ENCODE results near the gene MLN.
"Not testable (repeated sequence)": the region's sequence is repeated elsewhere in the genome, so short reads cannot be mapped to it uniquely, and the experiment has no call there.

MLN gene

DNA sequence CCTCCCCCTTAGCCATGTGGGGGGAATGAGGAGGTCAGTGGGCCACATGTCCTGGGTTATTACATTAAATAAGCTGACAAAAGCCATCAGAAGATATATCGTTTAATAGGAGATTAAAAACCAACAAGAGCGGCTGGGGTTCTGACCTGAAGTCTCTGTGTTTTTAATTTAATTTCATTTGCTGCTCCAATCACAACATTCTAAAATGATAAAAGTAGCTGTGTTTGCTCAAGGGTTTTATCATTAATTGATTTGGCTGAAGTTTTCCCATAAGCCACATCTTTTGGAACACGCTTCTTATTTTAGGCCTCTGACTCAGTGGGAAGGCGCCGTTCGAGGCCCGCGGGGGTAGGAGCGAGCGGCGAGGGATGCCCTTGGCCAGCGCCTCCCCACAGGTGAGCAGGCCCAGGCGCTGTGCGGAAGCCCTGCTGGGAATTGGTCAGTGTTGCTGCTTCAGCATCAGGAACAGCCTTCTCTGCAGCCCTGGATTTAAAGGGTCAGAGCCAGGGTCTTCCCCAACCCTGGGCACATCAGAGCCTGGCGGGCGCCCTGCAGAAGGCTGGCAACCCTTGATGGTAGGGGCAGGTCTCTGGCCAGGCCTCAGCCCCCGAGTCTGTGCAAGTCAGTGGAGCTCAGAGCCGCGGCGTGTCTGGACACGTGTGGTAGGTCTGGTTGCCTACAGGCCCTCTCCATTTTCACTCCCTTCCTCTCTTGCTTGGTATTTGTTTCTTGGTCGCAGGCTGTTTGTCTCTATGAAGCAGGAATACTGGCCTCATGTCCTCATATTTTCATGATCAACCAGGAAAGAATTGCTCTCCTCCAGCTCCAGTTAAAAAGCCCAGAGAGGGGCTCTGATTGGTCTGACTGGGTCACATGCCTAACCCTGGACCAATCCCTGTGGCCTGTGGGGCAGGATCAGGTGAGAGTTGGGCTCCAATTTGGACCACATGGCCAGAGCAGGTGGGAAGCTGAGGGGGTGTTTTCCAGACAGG, 30.9 kb upstream of the MLN start:
- FAIRE-seq: no peak

DNA sequence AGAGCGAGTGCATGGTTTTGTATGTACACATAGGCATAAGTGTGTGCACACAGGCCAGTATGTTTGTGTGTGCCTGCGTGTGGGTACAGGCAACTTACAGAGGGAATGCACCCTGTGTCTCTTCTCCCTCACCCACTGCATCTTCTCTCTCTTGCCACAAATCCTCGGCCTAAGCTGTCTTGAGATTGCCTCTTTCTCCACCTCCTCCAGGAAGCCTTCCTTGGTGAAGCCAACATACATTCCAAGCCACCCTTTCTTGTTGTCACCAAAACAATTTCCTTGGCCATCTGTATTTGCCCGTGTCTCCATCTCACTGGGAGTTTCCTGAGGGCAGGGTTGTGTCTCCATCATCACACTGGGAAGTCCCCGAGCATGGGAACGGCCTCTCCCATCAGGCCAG, 29.8 kb upstream of the MLN start:
- no peak for FAIRE-seq

DNA sequence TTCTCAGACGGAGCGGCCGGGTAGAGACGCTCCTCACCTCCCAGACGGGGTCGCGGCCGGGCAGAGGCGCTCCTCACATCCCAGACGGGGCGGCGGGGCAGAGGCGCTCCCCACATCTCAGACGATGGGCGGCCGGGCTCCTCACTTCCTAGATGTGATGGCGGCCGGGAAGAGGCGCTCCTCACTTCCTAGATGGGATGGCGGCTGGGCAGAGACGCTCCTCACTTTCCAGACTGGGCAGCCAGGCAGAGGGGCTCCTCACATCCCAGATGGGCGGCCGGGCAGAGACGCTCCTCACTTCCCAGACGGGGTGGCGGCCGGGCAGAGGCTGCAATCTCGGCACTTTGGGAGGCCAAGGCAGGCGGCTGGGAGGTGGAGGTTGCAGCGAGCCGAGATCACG, 29.0 kb upstream of the MLN start:
- FAIRE-seq: not testable (repeated sequence)

DNA sequence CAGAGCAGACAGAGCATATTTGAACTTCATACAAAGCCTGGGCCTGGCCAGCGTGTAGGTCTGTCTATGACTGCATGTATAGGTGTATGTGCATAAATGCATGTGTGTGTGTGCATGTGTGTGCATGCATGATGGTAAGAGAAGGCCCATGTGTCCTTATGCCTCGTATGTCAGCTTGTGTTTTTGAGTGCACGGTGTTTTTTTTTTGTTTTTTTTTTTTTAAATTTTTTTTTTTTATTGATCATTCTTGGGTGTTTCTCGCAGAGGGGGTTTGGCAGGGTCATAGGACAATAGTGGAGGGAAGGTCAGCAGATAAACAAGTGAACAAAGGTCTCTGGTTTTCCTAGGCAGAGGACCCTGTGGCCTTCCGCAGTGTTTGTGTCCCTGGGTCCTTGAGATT, 27.9 kb upstream of the MLN start:
- not testable (repeated sequence) for FAIRE-seq

DNA sequence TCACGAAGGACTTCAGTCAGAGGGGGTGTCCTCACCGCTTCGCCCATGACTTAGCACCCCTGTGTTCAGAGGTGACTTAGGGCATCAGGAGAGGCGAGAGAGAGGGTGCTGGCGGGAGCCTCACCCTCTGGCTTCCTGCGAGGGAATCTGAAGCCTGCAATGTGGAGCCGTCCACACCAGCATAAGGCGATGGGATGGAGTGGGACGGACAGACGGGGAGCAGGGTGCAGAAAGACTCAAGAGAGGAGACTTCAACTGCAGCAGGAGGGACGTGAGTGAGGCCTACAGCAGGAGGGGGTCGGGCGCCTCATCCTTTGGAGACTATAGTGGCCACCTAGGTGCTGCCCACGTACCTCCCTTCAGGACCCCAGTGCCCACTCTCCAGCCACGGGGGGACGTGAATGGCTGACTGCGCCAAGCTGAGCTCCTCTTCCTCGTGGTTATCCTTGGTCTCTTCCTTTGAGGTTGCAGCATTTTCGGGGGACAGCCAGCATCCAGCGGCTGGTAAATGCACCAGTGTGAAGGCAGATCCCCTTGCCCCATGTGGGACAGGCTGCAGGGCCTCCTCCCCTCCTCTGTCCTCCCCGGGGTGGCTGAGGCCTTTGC, 26.9 kb upstream of the MLN start:
- FAIRE-seq: no peak

DNA sequence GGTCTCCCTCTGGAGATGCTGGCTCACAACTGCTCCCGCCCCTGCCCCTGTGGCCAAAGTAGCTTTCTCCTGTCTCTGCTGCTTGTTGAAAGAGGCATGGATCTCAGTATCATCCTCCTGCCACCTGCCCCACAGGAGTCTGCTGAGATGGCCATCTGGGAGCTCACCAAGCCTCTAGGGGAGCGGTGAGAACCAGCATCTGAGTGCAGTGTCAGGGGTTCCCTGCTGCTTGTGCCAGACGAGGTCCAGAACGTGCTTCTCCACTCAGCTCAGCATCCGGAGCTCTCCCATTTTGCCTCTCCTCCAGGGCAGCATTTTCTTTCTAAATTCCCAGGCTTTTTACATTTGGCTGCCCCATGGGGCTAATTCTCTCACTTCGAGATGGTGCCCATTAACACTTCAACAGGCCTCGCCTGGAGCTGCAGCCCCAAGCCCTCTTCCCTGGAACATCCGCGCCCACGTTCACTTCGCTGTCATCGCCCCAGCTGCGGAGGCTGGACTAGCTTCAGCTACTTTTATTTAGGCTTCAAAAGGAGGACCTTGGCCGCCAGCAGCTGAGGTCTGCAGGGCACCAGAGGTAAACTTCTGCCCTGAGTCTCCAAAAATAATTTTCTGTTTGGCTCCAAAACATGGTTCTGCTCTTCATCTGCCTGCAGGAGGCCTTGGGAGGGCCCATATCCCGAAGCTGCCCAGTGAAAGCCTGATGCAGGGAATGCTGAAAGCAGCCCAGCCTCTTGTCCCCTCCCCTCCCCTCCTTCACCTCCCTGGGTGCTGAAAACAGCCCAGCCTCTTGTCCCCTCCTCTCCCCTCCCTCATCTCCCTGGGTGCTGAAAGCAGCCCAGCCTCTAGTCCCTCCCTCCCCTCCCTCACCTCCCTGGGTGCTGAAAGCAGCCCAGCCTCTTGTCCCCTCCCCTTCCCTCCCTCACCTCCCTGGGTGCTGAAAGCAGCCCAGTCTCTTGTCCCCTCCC, 25.2 kb upstream of the MLN start:
- FAIRE-seq: no peak

DNA sequence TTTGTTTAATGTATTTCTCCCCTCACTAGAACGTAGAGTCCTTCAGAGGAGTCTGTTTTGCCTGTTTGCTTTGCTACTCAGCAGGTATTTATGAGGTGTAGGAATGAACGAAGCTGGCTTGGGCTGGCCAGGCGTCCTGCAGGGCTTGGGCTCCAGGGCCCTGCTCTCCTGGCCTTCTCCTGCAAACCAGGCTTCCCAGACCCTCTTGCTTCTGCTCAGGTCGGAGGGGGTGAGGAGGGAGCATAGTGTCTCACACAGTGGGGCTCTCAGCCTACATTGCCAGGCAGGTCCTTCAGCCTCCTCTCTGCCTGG, 24.6 kb upstream of the MLN start:
- FAIRE-seq: no peak

DNA sequence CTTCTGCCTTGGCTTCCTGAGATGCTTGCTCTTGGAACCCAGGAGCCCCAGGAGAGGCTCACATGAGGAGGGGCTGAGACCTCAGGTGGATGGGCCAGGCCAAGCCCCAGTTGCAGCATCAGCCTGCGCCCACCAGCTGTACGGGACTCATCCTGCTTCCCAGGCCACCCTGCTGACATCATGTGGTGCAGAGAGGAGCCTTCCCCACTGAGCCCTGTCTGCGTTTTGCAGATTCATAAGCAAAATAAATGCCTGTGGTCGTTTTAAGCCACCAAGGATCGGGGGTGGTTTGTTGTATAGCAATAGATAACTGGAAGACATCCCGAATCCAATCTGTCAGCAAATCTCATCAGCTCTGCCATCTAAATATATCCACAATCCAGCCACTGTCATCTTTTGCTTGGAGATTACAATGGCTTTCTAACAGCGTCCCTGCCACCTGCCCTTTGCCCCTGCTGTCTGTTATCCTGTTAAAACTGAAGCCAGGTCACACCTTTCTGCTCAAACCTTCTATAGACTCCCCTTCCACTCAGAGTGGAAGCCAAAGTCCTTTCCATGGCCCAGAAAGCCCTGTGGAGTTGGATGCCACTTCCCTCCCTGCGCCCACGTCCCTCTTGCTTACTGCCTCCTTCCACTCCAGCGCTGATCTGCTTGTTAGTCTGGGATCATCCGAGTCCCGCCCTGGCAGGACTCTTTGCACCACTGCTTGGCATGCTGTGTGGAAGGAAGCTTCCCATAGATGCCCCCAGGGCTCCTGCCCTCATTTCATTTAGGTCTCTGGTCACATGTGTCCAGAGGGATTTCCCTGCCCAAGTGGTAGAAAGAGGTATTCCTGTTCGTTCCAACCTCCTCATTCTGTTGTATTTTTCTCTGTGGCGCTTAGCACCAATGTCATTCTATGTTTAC, 24.0 kb upstream of the MLN start:
- FAIRE-seq: no peak

DNA sequence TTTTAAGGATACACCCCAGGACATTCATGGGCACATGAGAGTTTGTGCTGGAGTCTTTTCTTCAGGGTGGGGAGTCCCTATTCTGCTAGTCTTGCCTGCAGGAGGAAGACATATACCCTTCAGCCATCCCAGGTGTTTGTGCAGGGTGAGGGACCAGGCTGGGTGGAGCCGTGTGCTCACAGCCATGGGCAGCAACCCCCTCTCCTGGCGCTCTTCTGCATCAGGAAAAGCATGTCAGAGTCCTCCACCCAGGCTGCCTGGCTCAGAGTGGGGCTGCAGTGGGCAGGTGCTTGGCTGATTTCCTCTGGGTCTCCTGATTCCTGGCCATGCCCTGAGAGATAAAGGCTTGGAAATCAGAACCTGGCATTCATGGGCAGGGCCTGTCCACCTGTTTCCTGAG, 22.7 kb upstream of the MLN start:
- FAIRE-seq: no peak

DNA sequence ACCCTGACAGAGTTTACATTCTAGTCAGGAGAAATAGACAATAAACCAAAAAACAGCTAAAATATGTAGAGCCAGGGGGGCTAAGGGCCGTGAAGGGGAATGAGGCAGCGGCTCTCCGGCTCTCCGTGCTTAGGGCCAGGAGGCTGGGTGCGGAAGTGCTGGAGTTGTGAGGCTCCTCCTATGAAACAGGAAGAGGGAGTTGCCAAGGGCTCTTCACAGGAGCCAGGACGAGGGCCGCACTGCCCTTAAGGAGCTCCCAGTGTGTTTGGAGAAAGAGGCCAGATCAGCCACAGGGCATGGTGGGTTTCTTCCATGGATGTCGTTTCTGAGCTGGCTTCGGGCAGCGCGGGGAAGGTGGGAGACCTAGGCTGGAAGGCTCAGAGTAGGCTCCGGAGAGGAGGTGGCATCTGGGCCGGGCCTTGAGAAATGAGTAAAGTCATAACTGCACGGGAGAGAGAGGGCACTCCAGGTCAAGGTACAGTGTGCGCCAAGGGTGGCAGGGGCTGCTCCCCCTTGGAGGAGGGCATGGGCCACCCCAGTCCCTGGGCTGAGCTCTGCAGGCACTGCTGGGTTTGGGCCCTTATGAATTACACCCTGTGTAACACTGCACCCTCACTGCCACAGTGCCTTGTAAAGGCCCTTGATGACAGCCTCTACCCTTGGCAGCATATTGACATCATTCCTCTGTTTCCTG, 20.8 kb upstream of the MLN start:
- no peak for FAIRE-seq

DNA sequence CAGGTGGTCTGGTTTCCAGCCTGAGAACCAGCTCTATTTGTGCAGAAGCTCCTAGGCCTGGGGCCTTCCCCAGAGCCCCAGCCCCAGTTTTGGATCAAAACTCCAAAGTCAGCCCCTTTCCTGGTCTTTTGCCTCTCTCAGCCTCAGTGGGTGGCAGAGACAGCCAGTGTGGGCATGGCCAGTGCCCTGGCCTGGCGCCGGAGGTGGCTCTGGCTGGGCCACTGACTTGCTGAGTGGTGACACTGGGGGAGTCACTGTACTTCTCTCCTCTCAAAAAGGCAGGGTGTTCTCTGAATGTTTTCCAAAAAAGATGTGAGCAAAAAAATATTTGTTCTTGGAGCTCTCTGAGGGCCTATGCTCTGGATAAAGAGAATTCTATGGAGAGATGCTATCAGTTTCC, 20.0 kb upstream of the MLN start:
- FAIRE-seq: no peak

DNA sequence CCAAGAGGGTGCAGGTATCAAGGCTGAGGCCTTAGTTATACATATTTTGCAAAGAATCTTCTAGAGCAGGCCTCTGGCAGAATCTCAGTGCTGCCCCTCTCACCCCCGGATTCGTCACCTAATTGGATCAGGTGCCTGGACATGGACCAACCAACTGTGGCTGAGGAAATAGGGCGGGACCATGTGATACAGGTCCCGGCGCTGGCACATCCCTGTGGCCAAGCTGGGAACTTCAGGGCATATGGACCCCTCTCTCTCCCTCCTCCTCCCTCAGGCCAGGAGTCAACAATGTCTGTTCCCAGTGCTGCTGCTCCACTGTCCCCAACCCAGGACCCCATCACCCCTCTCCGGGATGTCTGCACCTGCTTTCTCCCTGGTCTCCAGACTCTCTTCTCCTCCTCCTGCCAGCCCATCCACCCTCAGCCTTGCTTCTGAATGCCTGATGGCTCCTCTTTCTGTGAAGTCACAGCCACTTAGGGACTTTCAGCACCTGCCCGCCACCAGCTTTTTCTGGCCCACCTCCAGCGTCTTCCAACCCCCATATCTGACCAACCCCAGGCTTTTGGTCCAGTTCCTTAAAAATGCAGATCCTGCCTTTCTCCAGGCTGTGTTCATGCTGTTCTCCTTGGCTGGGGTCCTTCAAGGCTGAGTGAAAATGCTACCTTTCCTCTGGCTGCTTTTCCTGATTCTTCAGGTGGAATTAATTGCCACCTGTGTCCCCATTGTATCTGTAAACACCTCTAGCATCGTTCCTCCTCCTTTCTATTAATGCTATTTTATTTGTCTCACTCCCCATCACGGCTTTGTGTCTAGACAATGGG, 19.0 kb upstream of the MLN start:
- no peak for FAIRE-seq

DNA sequence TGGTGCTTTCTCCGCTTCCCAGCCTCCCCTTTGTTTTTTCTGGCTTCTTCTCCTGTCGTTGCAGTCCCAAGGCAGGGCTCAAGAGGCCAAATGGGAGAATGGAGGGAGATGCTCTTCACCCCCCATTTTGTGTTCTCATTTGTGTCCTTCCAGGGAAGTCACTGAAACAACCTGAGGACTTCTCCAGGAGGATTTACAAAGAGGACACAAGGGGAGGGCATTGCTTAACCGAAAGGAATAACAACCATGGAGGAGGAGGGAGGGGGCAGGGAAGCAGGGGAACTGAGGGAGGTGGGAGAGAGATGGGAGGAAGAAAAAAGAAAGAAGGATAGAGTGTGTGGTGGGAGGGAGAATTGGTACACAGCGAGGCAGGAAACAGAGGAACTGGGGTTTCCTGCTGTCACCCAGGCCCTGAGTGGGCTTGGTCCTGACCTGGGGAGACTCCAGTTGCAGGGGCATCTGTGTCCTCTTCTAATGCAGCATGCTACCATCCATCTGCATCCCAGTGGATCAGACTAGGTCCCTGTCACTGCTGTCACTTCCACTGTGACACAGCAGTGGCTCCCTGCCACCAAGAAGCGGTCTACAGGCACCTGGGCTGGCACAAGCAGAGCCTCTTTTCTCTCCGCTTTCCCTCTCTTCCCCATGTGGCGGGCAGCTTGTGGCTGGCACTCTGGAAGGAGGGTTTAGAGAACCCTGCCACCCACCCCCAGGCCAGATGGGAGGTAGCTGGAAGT, 17.1 kb upstream of the MLN start:
- FAIRE-seq: no peak

DNA sequence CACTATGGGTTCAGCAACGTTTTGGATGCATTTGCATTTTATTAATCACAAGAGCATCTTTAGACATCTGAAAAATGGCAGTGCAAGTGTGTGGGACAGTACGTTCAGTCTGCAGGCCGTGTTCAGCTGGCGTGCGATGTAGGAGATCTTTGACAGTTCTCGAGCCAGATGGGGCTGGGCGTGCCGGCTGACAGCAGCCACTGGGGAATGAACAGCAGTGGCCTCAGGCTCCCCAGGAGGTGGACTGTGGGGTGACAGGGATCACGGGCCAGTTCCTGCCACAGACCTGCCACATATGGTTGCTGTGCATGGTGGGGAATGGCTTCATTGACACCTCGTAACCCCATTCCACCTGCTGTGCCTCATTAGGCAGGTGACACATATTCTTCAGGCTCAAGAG, 16.4 kb upstream of the MLN start:
- no peak for FAIRE-seq

DNA sequence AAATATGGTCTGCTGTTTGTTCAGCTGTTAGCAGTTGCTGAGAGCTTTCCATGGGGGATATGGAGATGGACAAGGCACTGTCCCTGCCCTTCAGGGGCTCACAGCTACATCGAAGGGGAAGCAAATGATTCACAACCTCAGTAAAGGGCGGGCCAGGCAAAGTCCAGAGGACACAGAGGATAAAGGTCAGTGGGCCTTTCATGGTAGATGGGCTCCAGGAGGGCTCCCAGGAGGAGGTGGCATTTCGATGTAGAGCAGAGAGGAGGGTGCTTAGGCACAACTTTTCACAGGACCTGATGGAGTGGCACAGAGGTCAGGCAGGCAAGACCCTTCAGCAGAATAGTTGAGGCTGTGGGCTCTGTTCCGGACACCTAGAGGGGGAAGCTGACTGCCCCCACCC, 15.2 kb upstream of the MLN start:
- FAIRE-seq: no peak

DNA sequence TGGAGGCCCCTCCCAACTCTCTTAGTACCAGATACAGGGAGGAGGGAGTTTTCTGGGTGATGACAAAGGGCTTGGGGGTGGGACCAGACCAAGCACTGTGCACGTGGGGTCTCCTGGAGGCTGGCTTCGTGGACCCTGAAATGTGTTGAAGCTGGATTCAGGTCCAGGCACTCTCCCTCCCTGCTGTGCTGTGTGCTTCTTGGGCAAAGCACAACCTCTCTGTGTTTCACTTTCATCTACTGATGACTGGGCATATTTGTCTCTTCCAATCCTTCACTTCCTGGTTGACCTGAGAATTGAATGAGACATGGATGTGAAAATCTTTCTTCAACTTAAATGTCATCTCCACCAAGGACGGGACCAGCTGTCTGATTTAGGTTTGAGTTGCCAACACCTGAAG, 14.5 kb upstream of the MLN start:
- no peak for FAIRE-seq

DNA sequence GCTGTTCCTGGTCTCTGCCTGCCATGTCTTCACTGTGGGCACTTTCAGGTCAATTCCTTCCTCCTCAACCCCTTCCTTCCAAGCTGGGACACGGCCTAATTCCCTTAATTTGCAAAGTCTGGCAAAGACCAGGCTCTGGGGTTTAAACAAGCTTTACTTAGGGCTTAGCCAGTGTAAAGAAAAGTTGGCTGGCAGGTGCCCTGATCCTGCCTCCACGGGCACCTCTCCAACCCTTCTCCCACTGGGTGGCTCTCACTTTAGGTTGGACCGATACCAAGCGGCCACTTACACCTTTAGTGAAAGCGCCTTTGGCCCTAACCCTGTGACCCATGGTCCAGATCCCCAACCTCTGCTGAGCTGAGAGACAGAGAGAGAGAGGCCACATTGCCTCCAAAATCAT, 13.7 kb upstream of the MLN start:
- no peak for FAIRE-seq

DNA sequence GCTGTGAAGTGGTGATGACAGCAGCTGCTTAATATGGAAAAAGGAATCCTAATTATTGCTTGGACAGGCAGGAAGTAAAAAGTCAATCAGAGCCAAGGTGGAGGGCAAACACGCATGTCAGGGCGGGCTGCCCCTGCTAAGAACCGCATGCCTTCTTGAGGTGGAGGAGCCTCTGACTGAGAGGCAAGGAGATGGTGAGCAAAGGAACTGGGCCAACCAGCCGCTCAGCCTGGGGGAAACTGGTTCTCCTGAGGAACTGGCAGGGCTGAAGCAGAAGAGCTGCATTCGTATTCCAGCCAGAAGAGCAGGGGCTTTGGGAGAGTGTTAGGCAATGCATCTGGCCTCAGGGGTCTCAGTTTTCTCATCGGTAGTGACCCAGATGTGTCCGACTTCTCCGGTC, 13.1 kb upstream of the MLN start:
- FAIRE-seq: no peak

DNA sequence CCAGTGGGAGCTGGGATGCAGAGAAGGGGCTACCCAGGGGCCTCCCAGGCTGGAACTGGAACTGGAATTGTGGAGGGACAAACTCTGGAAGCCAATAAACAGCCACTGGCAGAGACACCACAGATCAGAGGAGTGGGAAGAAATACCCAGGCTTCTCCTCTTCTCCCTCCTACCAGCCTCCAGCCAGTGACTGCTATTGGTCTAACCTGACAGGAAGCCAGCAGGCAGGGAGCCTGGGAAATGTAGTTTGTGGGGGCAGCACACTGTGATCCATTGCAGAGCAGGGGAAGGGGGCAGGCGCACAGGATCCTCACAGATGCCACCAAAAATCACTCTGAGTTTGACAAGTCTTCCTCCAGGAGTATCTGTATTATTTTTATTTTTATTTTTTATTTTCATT, 12.1 kb upstream of the MLN start:
- no peak for FAIRE-seq

Data from TTC549 (cell line).